DND-41 (cell line): ENCODE data around the gene IP6K2.

Experiments
- EZH2 ChIP-seq: IDR thresholded peaks from 3 replicates; pipeline ENCODE4 v1.6.1; 2012; ENCODE audit warnings: borderline replicate concordance, low read depth, mild to moderate bottlenecking, moderate library complexity, low read length, inconsistent platforms; ENCODE audit not compliant: severe bottlenecking
- TF ChIP-seq, protein P1 (sequence below): IDR thresholded peaks from 2 replicates; pipeline ENCODE4 v1.5.1; 2012; ENCODE audit warnings: borderline replicate concordance, low read length, moderate library complexity, mild to moderate bottlenecking; ENCODE audit not compliant: poor library complexity, severe bottlenecking; ENCODE audit errors: extremely low read depth

DNA sequence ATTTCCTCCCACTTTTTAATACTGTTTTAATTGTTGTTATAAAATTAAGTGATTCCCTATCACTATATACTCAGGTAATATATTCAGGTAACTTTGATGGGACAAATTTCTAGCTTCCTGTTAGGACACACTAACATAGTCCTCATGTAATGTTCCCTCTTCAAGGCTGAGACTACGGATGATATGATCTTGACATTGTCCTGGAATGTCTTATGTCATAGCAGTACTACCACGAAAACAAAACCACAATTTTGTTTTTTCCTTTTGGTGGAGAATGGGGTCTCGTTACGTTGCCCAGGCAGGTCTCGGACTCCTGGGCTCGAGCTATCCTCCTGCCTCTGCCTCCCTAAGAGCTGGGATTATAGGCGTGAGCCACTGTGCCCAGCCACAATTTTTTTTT lies 26.8 kb upstream of the IP6K2 start:
- TF ChIP-seq, protein P1, sequence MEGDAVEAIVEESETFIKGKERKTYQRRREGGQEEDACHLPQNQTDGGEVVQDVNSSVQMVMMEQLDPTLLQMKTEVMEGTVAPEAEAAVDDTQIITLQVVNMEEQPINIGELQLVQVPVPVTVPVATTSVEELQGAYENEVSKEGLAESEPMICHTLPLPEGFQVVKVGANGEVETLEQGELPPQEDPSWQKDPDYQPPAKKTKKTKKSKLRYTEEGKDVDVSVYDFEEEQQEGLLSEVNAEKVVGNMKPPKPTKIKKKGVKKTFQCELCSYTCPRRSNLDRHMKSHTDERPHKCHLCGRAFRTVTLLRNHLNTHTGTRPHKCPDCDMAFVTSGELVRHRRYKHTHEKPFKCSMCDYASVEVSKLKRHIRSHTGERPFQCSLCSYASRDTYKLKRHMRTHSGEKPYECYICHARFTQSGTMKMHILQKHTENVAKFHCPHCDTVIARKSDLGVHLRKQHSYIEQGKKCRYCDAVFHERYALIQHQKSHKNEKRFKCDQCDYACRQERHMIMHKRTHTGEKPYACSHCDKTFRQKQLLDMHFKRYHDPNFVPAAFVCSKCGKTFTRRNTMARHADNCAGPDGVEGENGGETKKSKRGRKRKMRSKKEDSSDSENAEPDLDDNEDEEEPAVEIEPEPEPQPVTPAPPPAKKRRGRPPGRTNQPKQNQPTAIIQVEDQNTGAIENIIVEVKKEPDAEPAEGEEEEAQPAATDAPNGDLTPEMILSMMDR: no peak
- no peak for TF ChIP-seq EZH2
